HL-60 (cell line): ENCODE results near the gene SPACA1.

Source experiments
- DNase-seq, 2 experiments: peaks; one replicate each; pipeline ENCODE4 v3.0.0-alpha.2; 2010 to 2020; ENCODE audit warnings: low read depth in 1 of 2, low spot score in 1 of 2
- H3K27ac ChIP-seq: fragments of 250-450 bp; sonication (Bioruptor Pico); replicated peaks from 2 replicates; pipeline ENCODE4 v1.5.1; 2020; ENCODE audit warnings: mild to moderate bottlenecking, moderate library complexity
- H3K27me3 ChIP-seq: fragments of 250-450 bp; sonication (Bioruptor Pico); 2 replicates; pipeline ENCODE4 v1.5.1; 2021; ENCODE audit warnings: mild to moderate bottlenecking, moderate library complexity; ENCODE audit not compliant: insufficient read depth, poor library complexity, severe bottlenecking
- H3K4me3 ChIP-seq: replicated peaks from 2 replicates; pipeline ENCODE4 v1.5.1; 2011; ENCODE audit warnings: mild to moderate bottlenecking, control low read depth, low read length; ENCODE audit not compliant: insufficient read depth
- GABPA ChIP-seq: IDR thresholded peaks from 2 replicates; pipeline ENCODE4 v1.6.1; 2012; ENCODE audit warnings: low read depth
- POLR2AphosphoS5 ChIP-seq: IDR thresholded peaks from 2 replicates; pipeline ENCODE4 v1.6.1; 2012; ENCODE audit warnings: low read depth
- SPI1 ChIP-seq: IDR thresholded peaks from 2 replicates; pipeline ENCODE4 v1.6.1; 2012; ENCODE audit warnings: low read depth, mild to moderate bottlenecking, borderline replicate concordance
- TF ChIP-seq, protein P1 (sequence below): IDR thresholded peaks from one replicate; pipeline ENCODE4 v1.5.1; 2011; ENCODE audit warnings: low read length, control low read depth, inconsistent platforms; ENCODE audit not compliant: insufficient read depth
- TF ChIP-seq, protein P2 (sequence below): IDR thresholded peaks from 2 replicates; pipeline ENCODE4 v1.6.1; 2012; ENCODE audit warnings: low read depth; ENCODE audit not compliant: insufficient replicate concordance

The SPACA1 gene

DNA sequence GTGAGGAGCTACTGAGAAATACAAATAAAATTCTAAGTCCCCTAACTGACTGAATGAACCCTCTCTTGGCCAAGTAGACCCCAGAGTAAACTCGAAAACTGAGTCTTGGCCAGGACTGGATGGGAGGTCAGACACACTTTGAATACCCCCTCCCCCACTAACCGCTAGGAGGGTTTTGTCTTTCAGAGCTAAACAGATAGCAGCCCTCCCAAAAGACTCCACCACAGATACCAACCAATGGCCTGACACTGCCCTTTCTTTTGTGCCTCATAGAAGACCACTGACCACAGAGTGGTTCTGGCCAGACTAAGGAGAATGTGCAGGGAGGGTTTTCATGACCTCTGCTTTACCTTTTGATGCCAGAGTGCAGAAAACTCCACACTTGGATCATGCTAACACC, 42.1 kb downstream of the SPACA1 start:
- H3K4me3 ChIP-seq = no peak overlapping the region
- H3K27ac ChIP-seq = no peak overlapping the region
- TF ChIP-seq SPI1 (no peak), POLR2AphosphoS5 (no peak)
- TF ChIP-seq, protein P1, sequence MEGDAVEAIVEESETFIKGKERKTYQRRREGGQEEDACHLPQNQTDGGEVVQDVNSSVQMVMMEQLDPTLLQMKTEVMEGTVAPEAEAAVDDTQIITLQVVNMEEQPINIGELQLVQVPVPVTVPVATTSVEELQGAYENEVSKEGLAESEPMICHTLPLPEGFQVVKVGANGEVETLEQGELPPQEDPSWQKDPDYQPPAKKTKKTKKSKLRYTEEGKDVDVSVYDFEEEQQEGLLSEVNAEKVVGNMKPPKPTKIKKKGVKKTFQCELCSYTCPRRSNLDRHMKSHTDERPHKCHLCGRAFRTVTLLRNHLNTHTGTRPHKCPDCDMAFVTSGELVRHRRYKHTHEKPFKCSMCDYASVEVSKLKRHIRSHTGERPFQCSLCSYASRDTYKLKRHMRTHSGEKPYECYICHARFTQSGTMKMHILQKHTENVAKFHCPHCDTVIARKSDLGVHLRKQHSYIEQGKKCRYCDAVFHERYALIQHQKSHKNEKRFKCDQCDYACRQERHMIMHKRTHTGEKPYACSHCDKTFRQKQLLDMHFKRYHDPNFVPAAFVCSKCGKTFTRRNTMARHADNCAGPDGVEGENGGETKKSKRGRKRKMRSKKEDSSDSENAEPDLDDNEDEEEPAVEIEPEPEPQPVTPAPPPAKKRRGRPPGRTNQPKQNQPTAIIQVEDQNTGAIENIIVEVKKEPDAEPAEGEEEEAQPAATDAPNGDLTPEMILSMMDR = no peak
- DNase-seq = no peak
- no peaks in the 10 kb centered on the region for H3K27me3 ChIP-seq

DNA sequence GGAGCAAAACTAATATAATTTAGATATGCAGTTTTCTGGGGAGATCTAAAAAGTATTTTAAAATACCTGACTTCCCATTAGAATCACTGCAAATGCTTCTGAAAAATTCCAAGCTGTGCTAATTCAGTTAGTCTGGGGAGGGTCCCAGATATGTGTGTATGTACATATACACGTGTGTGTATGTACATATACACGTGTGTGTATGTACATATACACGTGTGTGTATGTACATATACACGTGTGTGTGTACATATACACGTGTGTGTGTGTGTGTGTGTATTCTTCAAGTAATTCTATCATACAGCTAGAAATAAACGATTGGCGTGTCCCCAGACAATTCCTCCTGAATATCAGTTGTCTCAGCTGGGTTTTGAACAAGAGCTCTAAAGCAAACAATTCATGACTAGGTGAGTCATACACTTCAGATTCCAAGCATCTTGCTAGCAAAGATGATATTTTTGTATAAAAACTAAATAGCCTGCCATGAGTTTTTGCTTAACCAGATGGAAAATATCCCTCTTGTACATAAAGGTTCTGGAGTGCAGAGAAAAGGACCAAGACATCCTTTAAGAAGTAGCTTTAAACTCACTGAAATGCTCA, 58.2 kb downstream of the SPACA1 start:
- Histone ChIP-seq H3K4me3 (no peak overlapping the region), H3K27ac (no peak overlapping the region), H3K27me3 (peaks cover 3% of the 10 kb centered on the region)
- TF ChIP-seq, protein P2, sequence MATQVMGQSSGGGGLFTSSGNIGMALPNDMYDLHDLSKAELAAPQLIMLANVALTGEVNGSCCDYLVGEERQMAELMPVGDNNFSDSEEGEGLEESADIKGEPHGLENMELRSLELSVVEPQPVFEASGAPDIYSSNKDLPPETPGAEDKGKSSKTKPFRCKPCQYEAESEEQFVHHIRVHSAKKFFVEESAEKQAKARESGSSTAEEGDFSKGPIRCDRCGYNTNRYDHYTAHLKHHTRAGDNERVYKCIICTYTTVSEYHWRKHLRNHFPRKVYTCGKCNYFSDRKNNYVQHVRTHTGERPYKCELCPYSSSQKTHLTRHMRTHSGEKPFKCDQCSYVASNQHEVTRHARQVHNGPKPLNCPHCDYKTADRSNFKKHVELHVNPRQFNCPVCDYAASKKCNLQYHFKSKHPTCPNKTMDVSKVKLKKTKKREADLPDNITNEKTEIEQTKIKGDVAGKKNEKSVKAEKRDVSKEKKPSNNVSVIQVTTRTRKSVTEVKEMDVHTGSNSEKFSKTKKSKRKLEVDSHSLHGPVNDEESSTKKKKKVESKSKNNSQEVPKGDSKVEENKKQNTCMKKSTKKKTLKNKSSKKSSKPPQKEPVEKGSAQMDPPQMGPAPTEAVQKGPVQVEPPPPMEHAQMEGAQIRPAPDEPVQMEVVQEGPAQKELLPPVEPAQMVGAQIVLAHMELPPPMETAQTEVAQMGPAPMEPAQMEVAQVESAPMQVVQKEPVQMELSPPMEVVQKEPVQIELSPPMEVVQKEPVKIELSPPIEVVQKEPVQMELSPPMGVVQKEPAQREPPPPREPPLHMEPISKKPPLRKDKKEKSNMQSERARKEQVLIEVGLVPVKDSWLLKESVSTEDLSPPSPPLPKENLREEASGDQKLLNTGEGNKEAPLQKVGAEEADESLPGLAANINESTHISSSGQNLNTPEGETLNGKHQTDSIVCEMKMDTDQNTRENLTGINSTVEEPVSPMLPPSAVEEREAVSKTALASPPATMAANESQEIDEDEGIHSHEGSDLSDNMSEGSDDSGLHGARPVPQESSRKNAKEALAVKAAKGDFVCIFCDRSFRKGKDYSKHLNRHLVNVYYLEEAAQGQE = no peak
- DNase-seq = no peak

DNA sequence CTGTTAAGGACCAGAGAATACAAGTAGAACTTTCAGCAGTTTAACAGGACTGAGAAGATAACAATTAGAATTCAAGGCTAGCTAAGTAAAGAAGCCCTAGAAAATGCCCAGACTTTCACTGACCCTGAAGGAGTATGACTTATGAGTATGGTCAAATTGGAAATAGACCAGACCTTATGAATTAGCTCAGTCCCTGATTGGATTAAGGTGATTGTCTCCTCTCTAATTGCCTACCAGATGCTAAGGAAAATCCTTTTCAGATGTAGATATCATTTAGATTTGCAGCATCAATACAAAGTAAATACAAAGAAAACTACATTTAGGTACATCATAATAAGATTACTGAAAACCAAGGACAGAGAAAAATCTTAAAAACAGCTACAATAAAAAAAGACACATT, 59.6 kb downstream of the SPACA1 start:
- TF ChIP-seq SPI1 = no peak
- no peak for TF ChIP-seq POLR2AphosphoS5
- TF ChIP-seq GABPA = no peak
- TF ChIP-seq, protein P1 = no peak
- TF ChIP-seq, protein P2 = no peak
- no peak overlapping the region for H3K27ac ChIP-seq

DNA sequence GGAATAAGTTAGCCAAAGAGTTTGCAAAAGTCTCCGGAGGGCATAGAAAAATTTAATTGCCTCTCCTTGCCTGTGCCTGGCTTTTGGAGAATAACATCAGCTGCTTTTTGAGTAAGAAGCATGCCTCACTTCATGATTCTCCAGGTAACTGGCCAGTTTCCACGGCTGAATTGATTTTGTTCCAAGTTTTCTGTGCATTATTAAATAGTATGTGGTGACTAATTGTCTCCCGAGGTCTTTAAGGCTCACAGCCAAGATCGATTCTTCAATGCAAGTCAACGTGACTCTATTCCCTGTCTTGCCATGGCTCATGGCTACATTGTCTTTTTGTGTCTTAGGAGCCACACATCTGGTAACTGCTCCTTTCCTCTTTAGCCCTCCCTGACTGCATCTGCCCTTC, 64.3 kb downstream of the SPACA1 start:
- Histone ChIP-seq H3K27me3 (peaks cover 3% of the 10 kb centered on the region), H3K4me3 (no peak overlapping the region), H3K27ac (no peak overlapping the region)
- no peak for DNase-seq
- TF ChIP-seq GABPA = no peak
- TF ChIP-seq, protein P1 = no peak
- TF ChIP-seq POLR2AphosphoS5 = no peak
- TF ChIP-seq SPI1 = no peak
- TF ChIP-seq, protein P2 = no peak

More for the DNA sequence above, 59.6 kb downstream of the SPACA1 start:
- H3K27me3 ChIP-seq = peaks cover 3% of the 10 kb centered on the region
- no peak for DNase-seq
- H3K4me3 ChIP-seq = no peak overlapping the region
